Adrenal gland (tissue), 5 donors: Measurements from ENCODE around the gene RBPMS2.

Source experiments
- POLR2A ChIP-seq, 2 donors: fragments of 450-650 bp; IDR thresholded peaks; one replicate each; pipeline ENCODE4 v1.6.1; 2017; ENCODE audit warnings: antibody characterized with exemption in 2 of 2, mild to moderate bottlenecking in 2 of 2, moderate library complexity in 1 of 2
- TF ChIP-seq, protein P1 (sequence below), 6 experiments: fragments of 450-650 bp in 4 of 6; fragments of 200-600 bp in 2 of 6; sonication (generic) in 1 of 6; IDR thresholded peaks; 1 replicate in 5 of 6; 2 replicates in 1 of 6; pipeline versions ENCODE4 v1.5.1 to v1.8.0; 2016 to 2021; ENCODE audit warnings: antibody characterized with exemption in 6 of 6, mild to moderate bottlenecking in 2 of 6, moderate library complexity in 1 of 6
- donor health status: DM: no; HTN: no; CAD: no.

DNA sequence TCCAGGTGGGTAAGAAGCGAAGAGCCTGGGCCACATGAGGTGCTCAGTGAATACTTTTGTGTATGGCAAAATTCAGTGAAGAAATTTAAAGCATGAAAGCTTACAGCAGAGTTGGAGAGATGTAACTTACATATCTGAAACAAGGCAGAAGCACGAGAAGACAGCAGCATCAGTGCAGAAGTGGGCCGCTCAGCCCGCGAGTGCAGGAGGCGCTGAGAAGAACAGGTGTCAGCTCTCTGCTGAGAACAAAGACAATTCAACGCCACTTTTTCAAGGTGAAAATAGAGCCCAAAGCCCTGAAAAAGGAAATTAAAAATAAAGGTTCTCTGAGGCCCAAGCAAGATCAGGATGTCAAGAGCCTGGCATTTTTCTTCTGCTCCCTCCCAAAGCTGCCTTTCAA lies 58.3 kb downstream of the RBPMS2 start:
- TF ChIP-seq, protein P1, sequence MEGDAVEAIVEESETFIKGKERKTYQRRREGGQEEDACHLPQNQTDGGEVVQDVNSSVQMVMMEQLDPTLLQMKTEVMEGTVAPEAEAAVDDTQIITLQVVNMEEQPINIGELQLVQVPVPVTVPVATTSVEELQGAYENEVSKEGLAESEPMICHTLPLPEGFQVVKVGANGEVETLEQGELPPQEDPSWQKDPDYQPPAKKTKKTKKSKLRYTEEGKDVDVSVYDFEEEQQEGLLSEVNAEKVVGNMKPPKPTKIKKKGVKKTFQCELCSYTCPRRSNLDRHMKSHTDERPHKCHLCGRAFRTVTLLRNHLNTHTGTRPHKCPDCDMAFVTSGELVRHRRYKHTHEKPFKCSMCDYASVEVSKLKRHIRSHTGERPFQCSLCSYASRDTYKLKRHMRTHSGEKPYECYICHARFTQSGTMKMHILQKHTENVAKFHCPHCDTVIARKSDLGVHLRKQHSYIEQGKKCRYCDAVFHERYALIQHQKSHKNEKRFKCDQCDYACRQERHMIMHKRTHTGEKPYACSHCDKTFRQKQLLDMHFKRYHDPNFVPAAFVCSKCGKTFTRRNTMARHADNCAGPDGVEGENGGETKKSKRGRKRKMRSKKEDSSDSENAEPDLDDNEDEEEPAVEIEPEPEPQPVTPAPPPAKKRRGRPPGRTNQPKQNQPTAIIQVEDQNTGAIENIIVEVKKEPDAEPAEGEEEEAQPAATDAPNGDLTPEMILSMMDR (IDR thresholded peaks at IDR 0.05) = no peak
- TF ChIP-seq POLR2A (IDR thresholded peaks at IDR 0.05) = no peak
